Measurements from ENCODE around the gene ZNF839.

Gene ZNF839

GRCh38 chr14:102377696-102378095 is 58.1 kb downstream of the ZNF839 start:
- no peaks in the 10 kb centered on the region for H3K79me2 ChIP-seq (ENCODE audit: insufficient read depth, low read length)
- no peak overlapping the region for H3K9ac ChIP-seq (ENCODE audit: low read depth, low read length, poor library complexity, severe bottlenecking)
- H3K4me1 ChIP-seq (ENCODE audit: insufficient read depth, low read length, poor library complexity, severe bottlenecking), result no peaks in the 10 kb centered on the region
- no peaks in the 10 kb centered on the region for H4K20me1 ChIP-seq (ENCODE audit: insufficient read depth, low read length, poor library complexity, severe bottlenecking)
- H3K9me2 ChIP-seq (replicated peaks; ENCODE audit: low read depth, low read length), result no peaks in the 10 kb centered on the region
- H2AFZ ChIP-seq (ENCODE audit: low read length), result no peak overlapping the region
- no peak overlapping the region for H3K4me2 ChIP-seq (ENCODE audit: low read depth, low read length, poor library complexity, severe bottlenecking)
- no peak overlapping the region for H3K4me3 ChIP-seq (ENCODE audit: low read length, poor library complexity, severe bottlenecking)
- H3K36me3 ChIP-seq (ENCODE audit: insufficient read depth, low read length), result no peaks in the 10 kb centered on the region
- no peaks in the 10 kb centered on the region for H3K9me3 ChIP-seq (ENCODE audit: insufficient read depth, low read depth, low read length)
- no peaks in the 10 kb centered on the region for H3K27me3 ChIP-seq (ENCODE audit: insufficient read depth, low read length, poor library complexity, severe bottlenecking)
- TF ChIP-seq, protein P1, sequence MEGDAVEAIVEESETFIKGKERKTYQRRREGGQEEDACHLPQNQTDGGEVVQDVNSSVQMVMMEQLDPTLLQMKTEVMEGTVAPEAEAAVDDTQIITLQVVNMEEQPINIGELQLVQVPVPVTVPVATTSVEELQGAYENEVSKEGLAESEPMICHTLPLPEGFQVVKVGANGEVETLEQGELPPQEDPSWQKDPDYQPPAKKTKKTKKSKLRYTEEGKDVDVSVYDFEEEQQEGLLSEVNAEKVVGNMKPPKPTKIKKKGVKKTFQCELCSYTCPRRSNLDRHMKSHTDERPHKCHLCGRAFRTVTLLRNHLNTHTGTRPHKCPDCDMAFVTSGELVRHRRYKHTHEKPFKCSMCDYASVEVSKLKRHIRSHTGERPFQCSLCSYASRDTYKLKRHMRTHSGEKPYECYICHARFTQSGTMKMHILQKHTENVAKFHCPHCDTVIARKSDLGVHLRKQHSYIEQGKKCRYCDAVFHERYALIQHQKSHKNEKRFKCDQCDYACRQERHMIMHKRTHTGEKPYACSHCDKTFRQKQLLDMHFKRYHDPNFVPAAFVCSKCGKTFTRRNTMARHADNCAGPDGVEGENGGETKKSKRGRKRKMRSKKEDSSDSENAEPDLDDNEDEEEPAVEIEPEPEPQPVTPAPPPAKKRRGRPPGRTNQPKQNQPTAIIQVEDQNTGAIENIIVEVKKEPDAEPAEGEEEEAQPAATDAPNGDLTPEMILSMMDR (conservative IDR thresholded peaks at IDR 0.05; ENCODE audit: low read length), result no peak
- no peak for TF ChIP-seq EZH2phosphoT487 (IDR thresholded peaks at IDR 0.05; ENCODE audit: borderline replicate concordance)
- H3F3A ChIP-seq (ENCODE audit: low read depth), result no peaks in the 10 kb centered on the region

DNA sequence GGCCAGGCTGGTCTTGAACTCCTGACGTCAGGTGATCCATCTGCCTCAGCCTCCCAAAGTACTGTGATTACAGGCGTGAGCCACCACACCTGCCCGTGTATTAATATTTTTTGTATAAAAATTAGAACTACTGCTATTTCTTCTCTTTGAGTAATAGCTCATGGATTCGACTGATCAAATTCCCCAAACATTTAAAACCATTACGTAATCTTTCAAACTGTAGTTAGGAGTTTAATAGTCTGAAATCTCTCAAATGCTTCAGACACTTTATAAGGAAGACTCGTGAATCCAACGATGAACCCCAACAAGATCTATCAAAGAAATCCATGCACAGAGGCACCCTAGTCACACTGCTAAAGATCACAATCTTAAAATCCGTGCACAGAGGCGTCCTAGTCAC is 59.3 kb downstream of the ZNF839 start:
- Histone ChIP-seq H3K9me3 (ENCODE audit: insufficient read depth, low read depth, low read length) (no peaks in the 10 kb centered on the region), H3F3A (ENCODE audit: low read depth) (no peaks in the 10 kb centered on the region), H3K27me3 (ENCODE audit: insufficient read depth, low read length, poor library complexity, severe bottlenecking) (no peaks in the 10 kb centered on the region), H3K4me3 (ENCODE audit: low read length, poor library complexity, severe bottlenecking) (no peak overlapping the region), H3K36me3 (ENCODE audit: insufficient read depth, low read length) (no peaks in the 10 kb centered on the region), H4K20me1 (ENCODE audit: insufficient read depth, low read length, poor library complexity, severe bottlenecking) (no peaks in the 10 kb centered on the region), H3K4me2 (ENCODE audit: low read depth, low read length, poor library complexity, severe bottlenecking) (no peak overlapping the region), H3K9me2 (replicated peaks; ENCODE audit: low read depth, low read length) (no peaks in the 10 kb centered on the region), H3K4me1 (ENCODE audit: insufficient read depth, low read length, poor library complexity, severe bottlenecking) (no peaks in the 10 kb centered on the region), H3K9ac (ENCODE audit: low read depth, low read length, poor library complexity, severe bottlenecking) (no peak overlapping the region), H3K79me2 (ENCODE audit: insufficient read depth, low read length) (no peaks in the 10 kb centered on the region), H2AFZ (ENCODE audit: low read length) (no peak overlapping the region)
- TF ChIP-seq EZH2phosphoT487 (IDR thresholded peaks at IDR 0.05; ENCODE audit: borderline replicate concordance), result no peak
- TF ChIP-seq, protein P1 (conservative IDR thresholded peaks at IDR 0.05; ENCODE audit: low read length), result no peak

DNA sequence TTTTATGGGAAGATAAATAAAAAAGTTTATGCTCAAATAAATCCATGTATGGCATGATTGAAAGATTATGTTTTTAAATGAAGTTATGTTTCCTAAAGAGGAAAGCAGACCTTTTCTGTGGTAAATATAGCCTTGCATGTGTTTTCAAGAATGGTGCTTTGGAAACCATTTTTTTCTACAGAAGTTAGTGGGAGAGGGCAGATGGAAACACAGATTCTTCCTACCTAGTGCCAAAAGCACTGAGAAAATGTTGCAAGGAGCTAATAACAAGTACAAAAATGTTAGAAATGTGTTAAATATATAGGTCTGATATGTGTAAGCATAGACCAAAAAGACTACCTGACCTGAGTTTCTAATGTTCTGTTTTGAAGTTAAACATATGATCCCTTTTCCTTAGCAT is 67.5 kb downstream of the ZNF839 start:
- no peaks in the 10 kb centered on the region for H3K4me1 ChIP-seq (ENCODE audit: insufficient read depth, low read length, poor library complexity, severe bottlenecking)
- H3K4me2 ChIP-seq (ENCODE audit: low read depth, low read length, poor library complexity, severe bottlenecking), result no peak overlapping the region
- no peaks in the 10 kb centered on the region for H3F3A ChIP-seq (ENCODE audit: low read depth)
- H3K4me3 ChIP-seq (ENCODE audit: low read length, poor library complexity, severe bottlenecking), result no peak overlapping the region
- H4K20me1 ChIP-seq (ENCODE audit: insufficient read depth, low read length, poor library complexity, severe bottlenecking), result no peaks in the 10 kb centered on the region
- H3K9me2 ChIP-seq (replicated peaks; ENCODE audit: low read depth, low read length), result no peaks in the 10 kb centered on the region
- H3K36me3 ChIP-seq (ENCODE audit: insufficient read depth, low read length), result no peaks in the 10 kb centered on the region
- H2AFZ ChIP-seq (ENCODE audit: low read length), result no peak overlapping the region
- no peaks in the 10 kb centered on the region for H3K27me3 ChIP-seq (ENCODE audit: insufficient read depth, low read length, poor library complexity, severe bottlenecking)
- TF ChIP-seq, protein P1 (conservative IDR thresholded peaks at IDR 0.05; ENCODE audit: low read length), result no peak
- no peak for TF ChIP-seq EZH2phosphoT487 (IDR thresholded peaks at IDR 0.05; ENCODE audit: borderline replicate concordance)
- no peaks in the 10 kb centered on the region for H3K79me2 ChIP-seq (ENCODE audit: insufficient read depth, low read length)
- H3K9me3 ChIP-seq (ENCODE audit: insufficient read depth, low read depth, low read length), result no peaks in the 10 kb centered on the region
- H3K9ac ChIP-seq (ENCODE audit: low read depth, low read length, poor library complexity, severe bottlenecking), result no peak overlapping the region

Data from Loucy (cell line).